ENCODE measurements around the gene RITA1. TPM values are rescaled to one million over a fixed set of nuclear protein-coding genes. Genes with fewer than 3 reads are reported as not detected.

Gene RITA1
- total RNA-seq, 2 donors from 2014 or later, result 18.8 to 20.3 TPM

DNA sequence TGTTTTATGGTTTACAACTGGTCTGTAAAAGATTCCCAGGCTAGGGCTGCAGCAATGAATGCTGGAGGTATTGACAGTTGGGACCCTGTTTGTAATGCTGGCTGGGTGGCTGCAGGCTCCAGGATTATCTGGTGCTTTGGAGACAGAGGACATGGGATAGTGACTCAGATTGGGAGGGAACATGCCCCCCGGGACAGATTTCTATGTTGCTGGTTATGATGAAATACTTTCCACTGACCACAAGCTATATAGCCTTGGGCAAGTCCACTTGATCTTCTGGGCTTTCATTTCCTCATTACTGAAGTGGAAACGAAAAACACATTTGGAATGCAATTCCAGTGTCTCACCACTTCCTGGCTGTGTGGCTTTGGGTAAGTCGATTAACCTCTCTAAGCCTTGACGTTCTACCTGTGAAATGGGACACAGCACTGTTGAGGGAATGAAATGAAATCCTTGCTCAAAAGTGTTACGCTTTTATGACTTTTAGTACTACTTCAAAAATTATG lies 29.4 kb downstream of the RITA1 start:
- Mint-ChIP-seq H3K4me1 (peaks cover 12% of the 10 kb centered on the region), H3K4me3 (no peak overlapping the region), H3K36me3 (ENCODE audit: low read depth) (no peaks in the 10 kb centered on the region), H3K9me3 (no peaks in the 10 kb centered on the region), H3K27me3 (ENCODE audit: insufficient read depth) (no peaks in the 10 kb centered on the region), H3K27ac (no peak overlapping the region)
- Histone ChIP-seq H3K4me1 (ENCODE audit: control insufficient read depth, insufficient read depth, low read length) (no peaks in the 10 kb centered on the region), H3K9me3 (ENCODE audit: control insufficient read depth, low read length) (no peaks in the 10 kb centered on the region), H3K4me3 (ENCODE audit: low read length) (no peak overlapping the region), H3K27ac (ENCODE audit: low read depth, low read length) (no peak overlapping the region), H3K36me3 (ENCODE audit: control insufficient read depth, insufficient read depth, low read length) (no peaks in the 10 kb centered on the region), H3K9ac (ENCODE audit: extremely low read depth, low read length, poor library complexity, severe bottlenecking) (no peak overlapping the region), H3K27me3 (ENCODE audit: control insufficient read depth, insufficient read depth, low read length, poor library complexity, severe bottlenecking) (no peaks in the 10 kb centered on the region)
- TF ChIP-seq, protein P1, sequence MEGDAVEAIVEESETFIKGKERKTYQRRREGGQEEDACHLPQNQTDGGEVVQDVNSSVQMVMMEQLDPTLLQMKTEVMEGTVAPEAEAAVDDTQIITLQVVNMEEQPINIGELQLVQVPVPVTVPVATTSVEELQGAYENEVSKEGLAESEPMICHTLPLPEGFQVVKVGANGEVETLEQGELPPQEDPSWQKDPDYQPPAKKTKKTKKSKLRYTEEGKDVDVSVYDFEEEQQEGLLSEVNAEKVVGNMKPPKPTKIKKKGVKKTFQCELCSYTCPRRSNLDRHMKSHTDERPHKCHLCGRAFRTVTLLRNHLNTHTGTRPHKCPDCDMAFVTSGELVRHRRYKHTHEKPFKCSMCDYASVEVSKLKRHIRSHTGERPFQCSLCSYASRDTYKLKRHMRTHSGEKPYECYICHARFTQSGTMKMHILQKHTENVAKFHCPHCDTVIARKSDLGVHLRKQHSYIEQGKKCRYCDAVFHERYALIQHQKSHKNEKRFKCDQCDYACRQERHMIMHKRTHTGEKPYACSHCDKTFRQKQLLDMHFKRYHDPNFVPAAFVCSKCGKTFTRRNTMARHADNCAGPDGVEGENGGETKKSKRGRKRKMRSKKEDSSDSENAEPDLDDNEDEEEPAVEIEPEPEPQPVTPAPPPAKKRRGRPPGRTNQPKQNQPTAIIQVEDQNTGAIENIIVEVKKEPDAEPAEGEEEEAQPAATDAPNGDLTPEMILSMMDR (conservative IDR thresholded peaks at IDR 0.05), result no peak
- 84 to 90% methylated on average over 4 of the region's 5 CpGs for WGBS, 2 experiments (ENCODE audit: insufficient coverage in 1 of 2, insufficient read length in 1 of 2)
- DNase-seq, result peak; percentile 49

DNA sequence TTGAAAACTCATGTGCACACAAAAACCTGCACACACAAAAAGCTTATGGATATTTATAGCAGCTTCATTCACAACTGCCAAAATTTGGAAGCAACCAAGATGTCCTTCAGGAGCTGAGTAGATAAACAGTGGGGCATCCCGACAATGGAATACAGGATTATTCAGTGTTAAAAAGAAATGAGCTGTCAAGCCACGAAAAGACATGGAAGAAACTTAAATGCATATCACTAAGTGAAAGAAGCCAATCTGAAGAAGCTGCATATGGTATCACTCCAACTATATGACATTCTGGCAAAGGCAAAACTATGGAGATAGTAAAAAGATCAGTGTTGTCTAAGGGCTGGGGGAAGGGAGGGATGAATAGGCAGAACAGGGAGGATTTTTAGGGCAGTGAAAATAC lies 30.5 kb downstream of the RITA1 start:
- Histone ChIP-seq H3K9me3 (ENCODE audit: control insufficient read depth, low read length) (no peaks in the 10 kb centered on the region), H3K36me3 (ENCODE audit: control insufficient read depth, insufficient read depth, low read length) (no peaks in the 10 kb centered on the region), H3K4me3 (ENCODE audit: low read length) (no peak overlapping the region), H3K27ac (ENCODE audit: low read depth, low read length) (no peak overlapping the region), H3K4me1 (ENCODE audit: control insufficient read depth, insufficient read depth, low read length) (no peaks in the 10 kb centered on the region), H3K9ac (ENCODE audit: extremely low read depth, low read length, poor library complexity, severe bottlenecking) (no peak overlapping the region), H3K27me3 (ENCODE audit: control insufficient read depth, insufficient read depth, low read length, poor library complexity, severe bottlenecking) (no peaks in the 10 kb centered on the region)
- peak; percentile 33 for DNase-seq
- TF ChIP-seq, protein P1 (conservative IDR thresholded peaks at IDR 0.05), result no peak
- Mint-ChIP-seq H3K27me3 (ENCODE audit: insufficient read depth) (no peaks in the 10 kb centered on the region), H3K4me1 (peaks cover 12% of the 10 kb centered on the region), H3K4me3 (no peak overlapping the region), H3K9me3 (no peaks in the 10 kb centered on the region), H3K36me3 (ENCODE audit: low read depth) (no peaks in the 10 kb centered on the region), H3K27ac (no peak overlapping the region)
- 79 to 95% methylated on average over 2 of the region's 2 CpGs for whole genome bisulfite sequencing, 2 experiments (ENCODE audit: insufficient coverage in 1 of 2, insufficient read length in 1 of 2)

DNA sequence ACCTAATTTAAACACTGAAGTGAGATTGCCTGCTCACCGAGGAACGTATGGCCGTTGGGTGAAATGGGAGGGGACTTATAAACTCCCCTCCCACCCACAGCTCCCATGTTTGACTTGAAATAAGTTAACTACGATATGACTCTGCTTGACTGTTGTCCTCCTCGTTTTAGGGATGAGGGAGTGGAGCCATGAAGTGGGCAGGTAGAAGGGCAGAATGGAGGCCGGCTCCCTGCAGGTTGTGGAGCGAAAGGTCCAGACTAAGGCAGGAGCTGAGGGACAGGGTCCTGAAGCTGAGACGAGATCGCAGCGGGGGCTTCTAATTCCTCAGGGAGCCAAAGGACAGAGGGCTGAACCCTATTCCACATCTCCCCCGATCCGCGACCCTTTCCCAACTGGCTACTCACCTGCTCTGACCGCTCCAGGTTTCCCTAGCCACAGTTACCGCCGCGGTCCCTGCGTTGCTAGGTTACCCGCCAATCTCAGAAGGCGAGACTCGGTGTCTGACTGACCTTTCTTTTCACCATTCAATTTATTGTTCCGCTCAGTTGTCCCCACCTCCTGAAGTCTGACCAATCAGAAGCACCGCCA lies 35.2 kb downstream of the RITA1 start:
- Mint-ChIP-seq H3K4me1 (peaks cover 21% of the 10 kb centered on the region), H3K27me3 (ENCODE audit: insufficient read depth) (no peaks in the 10 kb centered on the region)
- H3K27ac ChIP-seq (ENCODE audit: low read depth, low read length), result peak overlapping the region; percentile 70

More for the DNA sequence above, 35.2 kb downstream of the RITA1 start:
- WGBS, 2 experiments (ENCODE audit: insufficient coverage in 1 of 2, insufficient read length in 1 of 2), result 15% methylated on average over 16 to 23 of the region's 23 CpGs
- Mint-ChIP-seq H3K9me3 (no peaks in the 10 kb centered on the region), H3K36me3 (ENCODE audit: low read depth) (no peaks in the 10 kb centered on the region), H3K4me3 (peak overlapping the region; percentile 73), H3K27ac (peak overlapping the region; percentile 88)
- no peaks in the 10 kb centered on the region for H3K27me3 ChIP-seq (ENCODE audit: control insufficient read depth, insufficient read depth, low read length, poor library complexity, severe bottlenecking)
- H3K36me3 ChIP-seq (ENCODE audit: control insufficient read depth, insufficient read depth, low read length), result no peaks in the 10 kb centered on the region
- no peak for DNase-seq
- TF ChIP-seq, protein P1 (conservative IDR thresholded peaks at IDR 0.05), result no peak
- peak overlapping the region; percentile 63 for H3K9ac ChIP-seq (ENCODE audit: extremely low read depth, low read length, poor library complexity, severe bottlenecking)
- H3K4me3 ChIP-seq (ENCODE audit: low read length), result peak overlapping the region; percentile 89
- no peaks in the 10 kb centered on the region for H3K9me3 ChIP-seq (ENCODE audit: control insufficient read depth, low read length)
- peaks cover 4% of the 10 kb centered on the region for H3K4me1 ChIP-seq (ENCODE audit: control insufficient read depth, insufficient read depth, low read length)
